Bronchial epithelial cell (primary cell): ENCODE data around the gene SNRNP70. TPM values are rescaled to one million over a fixed set of nuclear protein-coding genes. Genes with fewer than 3 reads are reported as not detected.

Source experiments
- DNase-seq: peaks from one replicate; pipeline ENCODE4 v3.0.0-alpha.2; 2010; ENCODE audit warnings: low read depth
- FAIRE-seq: peaks from 2 replicates; lab custom pipeline; 2011; peaks lifted over from hg19 to GRCh38; lab: Jason Lieb, UNC
- H3K27me3 ChIP-seq: 2 replicates; pipeline ENCODE4 v1.5.1; 2011; ENCODE audit warnings: low read length; ENCODE audit not compliant: control insufficient read depth, insufficient read depth
- H3K36me3 ChIP-seq: 2 replicates; pipeline ENCODE4 v1.5.1; 2011; ENCODE audit warnings: low read length; ENCODE audit not compliant: control insufficient read depth, insufficient read depth
- H3K4me3 ChIP-seq: 2 replicates; pipeline ENCODE4 v1.5.1; 2011; ENCODE audit warnings: mild to moderate bottlenecking, low read depth, low read length, control low read depth
- CTCF ChIP-seq: IDR thresholded peaks from 2 replicates; pipeline ENCODE4 v1.5.1; 2011; ENCODE audit warnings: mild to moderate bottlenecking, moderate library complexity, low read length, control low read depth, inconsistent platforms; ENCODE audit not compliant: insufficient read depth, severe bottlenecking
- total RNA-seq: library from RNA; depleted of rRNA; stranded (reverse); fragments of >200 nt; gene quantifications from 2 replicates; pipeline ENCODE4 v1.2.1, GENCODE V29; 2014

The SNRNP70 gene
- total RNA-seq, 1 donor from 2014 or later = 74.5 TPM

- DNase-seq (no peak), FAIRE-seq (no peak)
- H3K36me3 ChIP-seq = no peaks in the 10 kb centered on the region
- H3K27me3 ChIP-seq = peaks cover 5% of the 10 kb centered on the region
- no peak overlapping the region for H3K4me3 ChIP-seq
- TF ChIP-seq CTCF = no peak
Measured at GRCh38 chr19:49067554-49067953, 17.7 kb upstream of the SNRNP70 start.

- Histone ChIP-seq H3K36me3 (no peaks in the 10 kb centered on the region), H3K4me3 (no peak overlapping the region), H3K27me3 (peaks cover 11% of the 10 kb centered on the region)
- FAIRE-seq (peak; percentile 83), DNase-seq (peak; percentile 63)
- TF ChIP-seq CTCF = no peak
Measured at GRCh38 chr19:49069026-49069425, 16.2 kb upstream of the SNRNP70 start.

DNA sequence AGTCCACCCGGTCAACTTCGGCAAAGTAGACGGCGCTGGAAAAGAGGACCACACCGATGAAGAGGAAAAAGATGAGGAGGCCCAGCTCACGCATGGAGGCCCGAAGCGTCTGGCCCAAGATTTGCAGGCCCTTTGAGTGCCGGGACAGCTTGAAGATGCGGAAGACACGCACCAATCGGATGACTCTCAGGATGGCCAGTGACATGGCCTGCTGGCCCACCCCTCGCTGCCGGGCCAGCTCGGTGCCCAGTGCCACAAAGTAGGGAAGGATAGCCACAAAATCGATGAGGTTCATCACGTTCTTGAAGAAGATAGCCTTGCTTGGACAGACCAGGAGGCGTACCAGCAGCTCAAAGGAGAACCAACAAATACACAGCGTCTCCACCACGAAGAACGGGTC is 14.8 kb upstream of the SNRNP70 start:
- TF ChIP-seq CTCF = no peak
- DNase-seq (no peak), FAIRE-seq (peak; percentile 90)

DNA sequence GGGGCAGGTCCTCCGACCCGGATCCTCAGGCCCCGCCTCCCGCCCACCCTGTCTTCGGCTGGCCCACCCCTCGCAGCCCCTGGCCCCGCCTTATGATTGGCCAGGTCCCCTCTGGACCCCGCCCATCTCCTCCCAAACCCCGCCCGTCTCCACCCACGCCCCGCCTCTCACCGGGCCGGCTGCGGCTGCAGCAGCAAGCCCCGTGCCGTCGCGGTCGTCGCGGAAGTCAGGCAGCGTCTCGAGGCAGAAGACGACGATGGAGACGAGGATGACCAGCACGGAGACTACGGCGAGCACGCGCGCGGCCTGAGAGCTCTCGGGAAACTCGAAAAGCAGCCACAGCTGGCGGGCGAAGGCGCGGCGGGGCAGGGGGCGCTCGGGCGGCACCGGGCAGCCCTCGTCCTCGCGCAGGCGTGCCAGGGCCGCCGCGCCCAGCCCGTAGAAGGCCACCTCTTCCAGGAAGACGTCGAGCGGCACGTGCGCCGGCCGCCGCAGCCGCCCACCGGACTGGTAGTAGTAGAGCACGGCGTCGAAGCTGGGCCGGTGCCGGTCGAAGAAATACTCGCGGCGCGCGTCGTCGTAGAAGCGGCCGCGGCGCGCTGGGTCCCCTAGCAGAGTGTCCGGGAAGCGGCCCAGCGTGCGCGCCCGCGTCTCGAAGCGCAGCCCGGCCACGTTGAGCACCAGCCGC is 13.2 kb upstream of the SNRNP70 start:
- no peak overlapping the region for H3K4me3 ChIP-seq
- DNase-seq (no peak), FAIRE-seq (no peak)
- H3K36me3 ChIP-seq = no peaks in the 10 kb centered on the region
- peaks cover 11% of the 10 kb centered on the region for H3K27me3 ChIP-seq
- no peak for TF ChIP-seq CTCF

More for the DNA sequence above, 14.8 kb upstream of the SNRNP70 start:
- Histone ChIP-seq H3K36me3 (no peaks in the 10 kb centered on the region), H3K4me3 (no peak overlapping the region), H3K27me3 (peaks cover 11% of the 10 kb centered on the region)

- TF ChIP-seq CTCF = peak; percentile 54
- Histone ChIP-seq H3K27me3 (peaks cover 11% of the 10 kb centered on the region), H3K36me3 (no peaks in the 10 kb centered on the region), H3K4me3 (no peak overlapping the region)
- no peak for DNase-seq
- FAIRE-seq = no peak
Measured at GRCh38 chr19:49073514-49074378, 11.5 kb upstream of the SNRNP70 start.
